NCI-H2196 (cell line): ENCODE measurements around the gene ITGA6.
"Not testable (repeated sequence)": the region's sequence is repeated elsewhere in the genome, so short reads cannot be mapped to it uniquely, and the experiment has no call there.

Experiments
- DNase-seq: peaks from one replicate; lab custom pipeline; 2025; ENCODE audit not compliant: unreplicated experiment; lab: John Stamatoyannopoulos, UW

Gene ITGA6

GRCh38 chr2:172513524-172513900 lies 86.1 kb downstream of the ITGA6 start:
- no peak for DNase-seq

GRCh38 chr2:172513935-172514586 lies 86.7 kb downstream of the ITGA6 start:
- no peak for DNase-seq

- no peak for DNase-seq
Observed at GRCh38 chr2:172516299-172516698, 88.9 kb downstream of the ITGA6 start.

GRCh38 chr2:172518995-172519394 lies 91.6 kb downstream of the ITGA6 start:
- DNase-seq: no peak

GRCh38 chr2:172525601-172526000 lies 98.2 kb downstream of the ITGA6 start:
- no peak for DNase-seq

- DNase-seq: no peak
Observed at GRCh38 chr2:172531309-172531708, 103.9 kb downstream of the ITGA6 start.

- not testable (repeated sequence) for DNase-seq
Observed at GRCh38 chr2:172532461-172532860, 105.1 kb downstream of the ITGA6 start.

GRCh38 chr2:172533687-172534086 lies 106.3 kb downstream of the ITGA6 start:
- no peak for DNase-seq

GRCh38 chr2:172535119-172535518 lies 107.7 kb downstream of the ITGA6 start:
- no peak for DNase-seq

GRCh38 chr2:172537851-172538250 lies 110.5 kb downstream of the ITGA6 start:
- DNase-seq: not testable (repeated sequence)

GRCh38 chr2:172539767-172540166 lies 112.4 kb downstream of the ITGA6 start:
- no peak for DNase-seq

- DNase-seq: no peak
Observed at GRCh38 chr2:172540421-172540820, 113.0 kb downstream of the ITGA6 start.

- no peak for DNase-seq
Observed at GRCh38 chr2:172545408-172546075, 118.2 kb downstream of the ITGA6 start.

- no peak for DNase-seq
Observed at GRCh38 chr2:172549131-172549530, 121.7 kb downstream of the ITGA6 start.

GRCh38 chr2:172549802-172550201 lies 122.4 kb downstream of the ITGA6 start:
- not testable (repeated sequence) for DNase-seq

- no peak for DNase-seq
Observed at GRCh38 chr2:172550419-172550818, 123.0 kb downstream of the ITGA6 start.

- DNase-seq: no peak
Observed at GRCh38 chr2:172551271-172551670, 123.9 kb downstream of the ITGA6 start.

GRCh38 chr2:172552547-172553291 lies 125.3 kb downstream of the ITGA6 start:
- DNase-seq: no peak

- DNase-seq: no peak
Observed at GRCh38 chr2:172554352-172555271, 127.2 kb downstream of the ITGA6 start.

- no peak for DNase-seq
Observed at GRCh38 chr2:172555272-172555521, 127.8 kb downstream of the ITGA6 start.
